Measurements from ENCODE around the gene PHTF1. TPM values are rescaled to one million over a fixed set of nuclear protein-coding genes. Genes with fewer than 3 reads are reported as not detected.

PHTF1 gene
- polyA plus RNA-seq, 1 donor from 2014 or later = 16.7 TPM

GRCh38 chr1:113784104-113784779, 25.0 kb upstream of the PHTF1 start:
- Mint-ChIP-seq H3K27me3 (no peaks in the 10 kb centered on the region), H3K36me3 (no peaks in the 10 kb centered on the region), H3K4me1 (peaks cover 19 to 24% (median 23%) of the 10 kb centered on the region in 3 donors), H3K27ac (peak overlapping the region in 2 of 3 donors; percentile 9 to 88), H3K9me3 (no peaks in the 10 kb centered on the region), H3K4me3 (peak overlapping the region in 1 of 4 donors; percentile 33)

- Mint-ChIP-seq H3K27ac (peak overlapping the region; percentile 0 to 88 (median 9)), H3K4me3 (peak overlapping the region in 2 of 4 donors; percentile 4 to 33), H3K4me1 (peaks cover 21 to 27% (median 26%) of the 10 kb centered on the region in 3 donors), H3K27me3 (no peaks in the 10 kb centered on the region), H3K9me3 (no peaks in the 10 kb centered on the region), H3K36me3 (no peaks in the 10 kb centered on the region)
These were observed 24.2 kb upstream of the PHTF1 start for GRCh38 chr1:113783254-113784103.

GRCh38 chr1:113782406-113782805, 23.1 kb upstream of the PHTF1 start:
- no peak overlapping the region for H3K4me3 Mint-ChIP-seq
- H3K27ac Mint-ChIP-seq = no peak overlapping the region
- peaks cover 21 to 28% (median 25%) of the 10 kb centered on the region in 3 donors for H3K4me1 Mint-ChIP-seq
- no peaks in the 10 kb centered on the region for H3K27me3 Mint-ChIP-seq
- H3K9me3 Mint-ChIP-seq = no peaks in the 10 kb centered on the region
- no peaks in the 10 kb centered on the region for H3K36me3 Mint-ChIP-seq

- H3K27me3 Mint-ChIP-seq = no peaks in the 10 kb centered on the region
- no peaks in the 10 kb centered on the region for H3K9me3 Mint-ChIP-seq
- H3K4me1 Mint-ChIP-seq = peaks cover 19 to 24% (median 19%) of the 10 kb centered on the region in 3 donors
- H3K36me3 Mint-ChIP-seq = no peaks in the 10 kb centered on the region
- H3K4me3 Mint-ChIP-seq = no peak overlapping the region
- no peak overlapping the region for H3K27ac Mint-ChIP-seq
These were observed 21.3 kb upstream of the PHTF1 start for GRCh38 chr1:113780374-113781146.

- Mint-ChIP-seq H3K9me3 (no peaks in the 10 kb centered on the region), H3K4me3 (no peak overlapping the region), H3K27ac (no peak overlapping the region)
These were observed 20.3 kb upstream of the PHTF1 start for GRCh38 chr1:113779542-113779941.

GRCh38 chr1:113777561-113777960, 18.3 kb upstream of the PHTF1 start:
- Mint-ChIP-seq H3K4me1 (peaks cover 5 to 8% (median 7%) of the 10 kb centered on the region in 3 donors), H3K27ac (no peak overlapping the region), H3K36me3 (no peaks in the 10 kb centered on the region), H3K9me3 (no peaks in the 10 kb centered on the region), H3K27me3 (no peaks in the 10 kb centered on the region), H3K4me3 (no peak overlapping the region)

More at GRCh38 chr1:113779542-113779941, 20.3 kb upstream of the PHTF1 start:
- Mint-ChIP-seq H3K36me3 (no peaks in the 10 kb centered on the region), H3K27me3 (no peaks in the 10 kb centered on the region), H3K4me1 (peaks cover 17 to 22% (median 18%) of the 10 kb centered on the region in 3 donors)

GRCh38 chr1:113770031-113770430, 10.7 kb upstream of the PHTF1 start:
- Mint-ChIP-seq H3K36me3 (peaks cover 2% of the 10 kb centered on the region), H3K27me3 (no peaks in the 10 kb centered on the region), H3K27ac (no peak overlapping the region), H3K9me3 (no peaks in the 10 kb centered on the region), H3K4me1 (peaks cover 5 to 17% (median 13%) of the 10 kb centered on the region in 3 donors), H3K4me3 (no peak overlapping the region)

GRCh38 chr1:113769601-113769970, 10.3 kb upstream of the PHTF1 start:
- no peak overlapping the region for H3K4me3 Mint-ChIP-seq
- peaks cover 2% of the 10 kb centered on the region for H3K36me3 Mint-ChIP-seq
- no peak overlapping the region for H3K27ac Mint-ChIP-seq
- peaks cover 5 to 17% (median 13%) of the 10 kb centered on the region in 3 donors for H3K4me1 Mint-ChIP-seq
- H3K27me3 Mint-ChIP-seq = no peaks in the 10 kb centered on the region
- no peaks in the 10 kb centered on the region for H3K9me3 Mint-ChIP-seq

- H3K27ac Mint-ChIP-seq = peak overlapping the region in 1 of 3 donors; percentile 69
- H3K4me3 Mint-ChIP-seq = no peak overlapping the region
- peaks cover 2% of the 10 kb centered on the region for H3K36me3 Mint-ChIP-seq
- no peaks in the 10 kb centered on the region for H3K27me3 Mint-ChIP-seq
- H3K4me1 Mint-ChIP-seq = peaks cover 5 to 17% (median 13%) of the 10 kb centered on the region in 3 donors
- no peaks in the 10 kb centered on the region for H3K9me3 Mint-ChIP-seq
These were observed 9.8 kb upstream of the PHTF1 start for GRCh38 chr1:113768916-113769600.

GRCh38 chr1:113765306-113766230, 6.3 kb upstream of the PHTF1 start:
- H3K4me3 Mint-ChIP-seq = no peak overlapping the region
- H3K36me3 Mint-ChIP-seq = peaks cover 2% of the 10 kb centered on the region
- no peak overlapping the region for H3K27ac Mint-ChIP-seq
- H3K27me3 Mint-ChIP-seq = no peaks in the 10 kb centered on the region
- no peaks in the 10 kb centered on the region for H3K9me3 Mint-ChIP-seq
- H3K4me1 Mint-ChIP-seq = peaks cover 1 to 22% (median 11%) of the 10 kb centered on the region in 3 donors

- no peak overlapping the region for H3K27ac Mint-ChIP-seq
- H3K4me3 Mint-ChIP-seq = peak overlapping the region in 1 of 4 donors; percentile 37
- peaks cover 6 to 21% (median 9%) of the 10 kb centered on the region in 3 donors for H3K4me1 Mint-ChIP-seq
- H3K9me3 Mint-ChIP-seq = no peaks in the 10 kb centered on the region
- H3K36me3 Mint-ChIP-seq = peaks cover 2% of the 10 kb centered on the region
- no peaks in the 10 kb centered on the region for H3K27me3 Mint-ChIP-seq
These were observed 4.4 kb upstream of the PHTF1 start for GRCh38 chr1:113763661-113764060.

GRCh38 chr1:113761937-113762336, 2.7 kb upstream of the PHTF1 start:
- Mint-ChIP-seq H3K36me3 (no peaks in the 10 kb centered on the region), H3K4me3 (peak overlapping the region in 1 of 4 donors; percentile 92), H3K27ac (peak overlapping the region in 1 of 3 donors; percentile 45), H3K9me3 (no peaks in the 10 kb centered on the region), H3K27me3 (no peaks in the 10 kb centered on the region), H3K4me1 (peaks cover 14 to 27% (median 14%) of the 10 kb centered on the region in 3 donors)
